HUES48 (cell line): Measurements from ENCODE around the gene GLO1.

Experiments
- H3K27ac ChIP-seq: one replicate; pipeline ENCODE4 v1.7.0; 2013; ENCODE audit warnings: low read depth, low read length, inconsistent platforms
- H3K27me3 ChIP-seq: 2 replicates; pipeline ENCODE4 v1.6.1; 2013; ENCODE audit warnings: mild to moderate bottlenecking, low read length; ENCODE audit not compliant: control insufficient read depth, insufficient read depth
- H3K36me3 ChIP-seq: 2 replicates; pipeline ENCODE4 v1.6.1; 2013; ENCODE audit warnings: low read length; ENCODE audit not compliant: control insufficient read depth, insufficient read depth
- H3K4me1 ChIP-seq: 2 replicates; pipeline ENCODE4 v1.6.1; 2013; ENCODE audit warnings: mild to moderate bottlenecking, low read length; ENCODE audit not compliant: control insufficient read depth, insufficient read depth
- H3K4me3 ChIP-seq: 2 replicates; pipeline ENCODE4 v1.5.1; 2013; ENCODE audit warnings: mild to moderate bottlenecking, low read depth, low read length
- H3K9ac ChIP-seq: 2 replicates; pipeline ENCODE4 v1.6.1; 2013; ENCODE audit warnings: mild to moderate bottlenecking, low read depth, low read length, moderate library complexity
- H3K9me3 ChIP-seq: 2 replicates; pipeline ENCODE4 v1.6.1; 2013; ENCODE audit warnings: low read length; ENCODE audit not compliant: control insufficient read depth, insufficient read depth

Gene GLO1

DNA sequence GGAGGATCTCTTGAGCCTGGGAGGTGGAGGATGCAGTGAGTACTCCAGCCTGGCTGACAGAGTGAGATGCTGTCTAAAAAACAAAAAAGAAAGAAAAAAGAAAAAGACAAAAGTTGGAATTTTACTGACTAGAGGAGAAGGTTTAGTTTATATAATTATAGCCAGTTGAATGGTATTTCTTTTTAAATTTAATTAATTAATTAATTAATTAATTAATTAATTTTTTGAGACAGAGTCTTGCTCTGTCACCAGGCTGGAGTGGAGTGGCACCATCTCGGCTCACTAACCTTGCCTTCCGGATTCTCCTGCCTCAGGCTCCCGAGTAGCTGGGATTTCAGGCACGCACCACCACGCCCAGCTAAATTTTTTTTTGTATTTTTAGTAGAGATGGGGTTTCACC is 20.8 kb upstream of the GLO1 start:
- Histone ChIP-seq H3K27ac (no peak overlapping the region), H3K4me3 (no peak overlapping the region), H3K9me3 (no peaks in the 10 kb centered on the region), H3K9ac (no peak overlapping the region), H3K4me1 (peaks cover 3% of the 10 kb centered on the region; the same call in 1 of the 2 replicates), H3K27me3 (no peaks in the 10 kb centered on the region), H3K36me3 (no peaks in the 10 kb centered on the region)

DNA sequence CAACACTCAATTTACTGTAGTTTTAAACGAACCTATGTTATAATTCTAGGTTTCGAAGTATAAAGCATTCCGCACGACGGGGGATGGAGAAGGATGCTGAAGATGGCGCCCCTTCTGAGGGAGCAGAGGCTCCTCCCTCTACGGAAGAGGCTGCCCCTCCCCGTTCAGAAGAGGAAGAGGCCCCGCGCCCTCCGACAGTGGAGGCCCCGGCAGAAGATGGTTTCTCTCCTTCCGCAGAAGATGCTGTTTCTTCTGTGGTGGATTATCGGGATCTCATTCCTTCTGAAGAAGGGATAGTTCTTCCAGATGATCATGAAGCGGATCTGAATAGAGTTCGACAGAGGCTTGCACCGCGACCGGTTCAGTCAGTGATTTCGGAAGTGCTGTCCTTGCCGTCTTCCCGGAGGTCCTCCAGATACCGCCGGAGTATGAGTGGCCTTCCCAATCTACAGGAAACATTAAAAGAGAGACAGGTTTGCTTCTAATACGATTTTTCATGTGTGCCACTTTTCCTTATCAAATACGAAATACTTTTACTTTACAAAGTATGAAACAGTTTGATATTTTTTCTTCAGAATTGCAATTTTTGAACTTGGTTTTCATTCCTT is 19.9 kb upstream of the GLO1 start:
- H3K27me3 ChIP-seq = no peaks in the 10 kb centered on the region
- H3K27ac ChIP-seq = no peak overlapping the region
- H3K9me3 ChIP-seq = no peaks in the 10 kb centered on the region
- H3K4me1 ChIP-seq = peaks cover 3% of the 10 kb centered on the region; the same call in 1 of the 2 replicates
- no peak overlapping the region for H3K9ac ChIP-seq
- H3K36me3 ChIP-seq = no peaks in the 10 kb centered on the region
- no peak overlapping the region for H3K4me3 ChIP-seq

DNA sequence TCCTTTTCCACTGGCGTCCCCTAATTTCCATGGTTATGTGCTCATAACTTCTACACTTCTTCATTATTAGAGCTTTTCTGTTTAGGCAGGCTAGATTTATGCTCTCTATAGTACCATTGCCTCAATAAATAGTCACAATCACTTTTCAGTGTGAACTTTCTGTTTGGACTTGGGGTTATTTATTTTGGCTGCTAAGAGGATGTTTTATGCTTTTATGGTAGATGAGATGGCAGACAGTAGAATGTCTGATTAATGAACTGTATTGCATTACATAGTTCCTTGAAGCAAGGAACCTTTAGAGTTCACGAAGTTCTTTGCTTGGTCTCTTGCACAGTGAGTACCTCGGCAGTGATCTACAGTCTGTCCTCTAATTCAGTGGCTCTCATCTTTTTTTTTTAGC is 19.1 kb upstream of the GLO1 start:
- no peaks in the 10 kb centered on the region for H3K27me3 ChIP-seq
- no peaks in the 10 kb centered on the region for H3K36me3 ChIP-seq
- no peak overlapping the region for H3K4me3 ChIP-seq
- H3K9ac ChIP-seq = no peak overlapping the region
- H3K27ac ChIP-seq = no peak overlapping the region
- no peaks in the 10 kb centered on the region for H3K9me3 ChIP-seq
- peaks cover 3% of the 10 kb centered on the region; the same call in 1 of the 2 replicates for H3K4me1 ChIP-seq

DNA sequence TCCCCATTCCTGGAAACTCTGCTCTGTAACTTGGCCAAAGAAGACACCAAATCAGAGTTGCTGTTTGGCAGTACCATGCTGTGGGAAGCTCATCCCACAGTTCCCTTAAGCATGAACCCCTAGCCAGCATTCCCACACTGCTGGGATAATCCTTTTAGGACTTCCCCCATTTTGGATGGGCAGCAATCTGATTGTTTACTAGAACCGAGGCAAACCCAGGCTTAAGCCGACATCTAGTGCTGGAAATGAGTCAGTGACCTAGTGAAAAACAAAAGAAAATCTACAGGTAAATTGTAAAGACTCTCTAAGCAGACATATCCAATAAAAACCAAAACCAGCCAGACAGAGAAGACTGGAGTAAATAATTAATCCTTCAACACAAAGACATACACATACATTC is 17.4 kb upstream of the GLO1 start:
- Histone ChIP-seq H3K4me3 (no peak overlapping the region), H3K9ac (no peak overlapping the region), H3K36me3 (no peaks in the 10 kb centered on the region), H3K4me1 (peaks cover 6% of the 10 kb centered on the region), H3K9me3 (no peaks in the 10 kb centered on the region), H3K27ac (no peak overlapping the region), H3K27me3 (peaks cover 13% of the 10 kb centered on the region)

DNA sequence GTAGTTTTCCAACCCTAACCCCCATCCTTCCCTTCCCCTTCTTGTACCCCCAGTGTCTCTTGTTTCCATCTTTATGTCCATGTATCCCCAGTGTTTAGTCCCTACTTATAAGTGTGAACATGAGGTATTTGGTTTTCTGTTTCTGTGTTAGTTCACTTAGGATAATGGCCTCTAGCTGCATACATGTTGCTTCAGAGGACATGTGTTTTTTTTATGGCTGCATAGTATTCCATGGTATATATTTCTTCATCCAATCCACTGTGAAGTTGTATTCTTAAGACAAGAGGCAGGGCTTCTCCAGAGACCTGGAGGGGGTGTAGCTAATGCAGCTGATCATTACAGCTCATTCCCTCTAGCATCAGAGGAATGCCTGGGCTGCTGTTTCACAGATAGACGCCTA is 16.4 kb upstream of the GLO1 start:
- H3K4me3 ChIP-seq = no peak overlapping the region
- peaks cover 23% of the 10 kb centered on the region for H3K27me3 ChIP-seq
- peaks cover 6% of the 10 kb centered on the region for H3K4me1 ChIP-seq
- H3K9me3 ChIP-seq = no peaks in the 10 kb centered on the region
- H3K36me3 ChIP-seq = no peaks in the 10 kb centered on the region
- no peak overlapping the region for H3K27ac ChIP-seq
- H3K9ac ChIP-seq = no peak overlapping the region

DNA sequence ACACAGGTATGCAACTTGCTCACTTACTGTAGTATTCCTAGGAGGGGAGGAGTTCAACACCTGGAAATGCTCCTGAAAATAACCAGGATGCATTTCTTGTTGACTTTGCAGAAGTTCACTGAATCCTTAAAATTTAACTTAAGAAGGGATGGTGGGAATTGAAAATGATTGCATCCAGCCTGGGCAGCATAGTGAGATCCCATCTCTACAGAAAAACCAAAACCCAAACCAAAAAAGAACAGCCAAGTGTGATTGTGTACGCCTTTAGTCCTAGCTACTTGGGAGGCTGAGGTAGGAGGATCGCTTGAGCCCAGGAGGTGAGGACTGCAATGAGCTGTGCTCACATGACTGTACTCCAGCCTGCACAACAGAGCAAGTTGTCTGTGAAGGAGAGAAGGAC is 13.9 kb upstream of the GLO1 start:
- Histone ChIP-seq H3K9me3 (no peaks in the 10 kb centered on the region), H3K27ac (no peak overlapping the region), H3K27me3 (peaks cover 40% of the 10 kb centered on the region), H3K4me1 (peaks cover 10% of the 10 kb centered on the region), H3K4me3 (no peak overlapping the region), H3K9ac (no peak overlapping the region), H3K36me3 (no peaks in the 10 kb centered on the region)

DNA sequence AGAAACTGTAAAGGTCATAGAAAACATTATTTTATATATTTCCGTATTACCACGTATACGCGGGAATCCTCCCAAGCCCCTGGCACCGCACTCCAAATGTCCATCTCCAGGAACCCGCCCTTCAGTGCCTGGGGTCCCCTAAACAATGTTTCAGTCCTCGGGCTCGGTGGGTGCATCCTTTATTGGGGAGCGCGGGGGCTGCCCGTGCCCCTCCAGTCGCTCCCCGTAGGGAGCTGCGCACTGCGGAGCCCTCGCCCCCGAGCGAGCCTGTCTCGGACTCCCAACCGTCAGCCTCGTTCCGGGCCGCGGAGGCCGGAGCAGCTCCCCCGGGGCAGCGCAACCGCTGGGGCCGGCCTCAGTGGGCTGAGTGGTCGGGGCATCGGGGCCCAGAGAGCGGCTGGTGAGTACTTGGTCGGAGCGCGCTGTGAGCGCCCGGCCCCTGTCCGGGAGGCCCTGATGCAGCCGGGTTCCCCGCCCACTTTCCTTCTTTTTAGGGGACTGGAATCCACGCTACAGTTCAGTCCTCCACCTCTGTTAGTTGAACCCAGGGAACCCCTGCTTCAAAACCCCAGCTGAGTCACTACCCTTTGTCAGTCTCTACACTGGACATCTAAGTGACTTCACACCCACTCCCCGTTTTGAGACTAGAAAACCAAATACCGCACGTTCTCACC is 12.2 kb upstream of the GLO1 start, which contains the start of gene DNAH8:
Gene DNAH8, plus strand, starts transcription at position 296 of the 674 bp plus-strand sequence. CDS start 7,499 bp downstream, outside the sequence.
- H3K36me3 ChIP-seq = no peaks in the 10 kb centered on the region
- peaks cover 40% of the 10 kb centered on the region for H3K27me3 ChIP-seq
- peak within 1 kb of the TSS; percentile 56 for H3K4me3 ChIP-seq
- H3K27ac ChIP-seq = no peak within 1 kb of the TSS
- H3K9ac ChIP-seq = no peak within 1 kb of the TSS
- H3K9me3 ChIP-seq = no peaks in the 10 kb centered on the region
- H3K4me1 ChIP-seq = peaks cover 10% of the 10 kb centered on the region

DNA sequence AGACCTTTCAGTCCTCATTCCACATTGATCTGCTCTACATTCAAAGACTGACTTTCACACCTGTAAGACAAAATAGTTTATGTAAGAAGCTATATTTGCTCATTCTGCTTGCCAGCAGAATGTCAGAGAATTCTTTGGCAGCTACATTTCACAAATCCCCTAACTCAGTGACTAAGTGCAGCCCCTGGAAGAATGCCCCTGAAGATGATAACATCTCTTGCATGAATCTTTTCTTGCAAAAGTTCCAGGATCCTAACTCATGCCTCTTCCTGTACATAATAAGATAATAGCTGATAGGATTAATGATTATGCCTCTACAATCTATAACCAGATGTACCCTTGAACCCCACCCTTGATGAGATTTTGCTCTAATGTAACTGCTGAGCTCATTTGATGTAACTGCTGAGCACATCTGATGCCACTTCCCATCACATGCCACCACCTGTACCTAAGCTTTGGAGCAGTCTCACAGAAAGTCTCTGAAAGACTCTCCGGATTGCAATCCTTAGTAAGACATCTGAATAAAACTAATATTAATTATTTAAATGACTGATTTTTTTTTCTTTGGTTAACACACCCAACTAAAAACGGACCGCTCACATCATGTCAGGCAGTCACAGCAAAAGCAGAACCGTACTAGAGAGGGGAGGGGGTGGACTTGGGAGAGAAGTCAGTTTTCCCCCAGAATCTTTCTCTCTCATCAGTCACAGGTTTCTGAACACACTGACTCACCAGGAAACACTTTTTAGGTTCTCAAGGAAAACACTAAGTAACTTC is 11.5 kb upstream of the GLO1 start:
- H3K4me3 ChIP-seq = peak overlapping the region; percentile 56; the same call in 1 of the 2 replicates
- H3K9me3 ChIP-seq = no peaks in the 10 kb centered on the region
- H3K4me1 ChIP-seq = peaks cover 7% of the 10 kb centered on the region; the same call in 1 of the 2 replicates
- H3K36me3 ChIP-seq = no peaks in the 10 kb centered on the region
- peaks cover 40% of the 10 kb centered on the region for H3K27me3 ChIP-seq
- no peak overlapping the region for H3K27ac ChIP-seq
- no peak overlapping the region for H3K9ac ChIP-seq

DNA sequence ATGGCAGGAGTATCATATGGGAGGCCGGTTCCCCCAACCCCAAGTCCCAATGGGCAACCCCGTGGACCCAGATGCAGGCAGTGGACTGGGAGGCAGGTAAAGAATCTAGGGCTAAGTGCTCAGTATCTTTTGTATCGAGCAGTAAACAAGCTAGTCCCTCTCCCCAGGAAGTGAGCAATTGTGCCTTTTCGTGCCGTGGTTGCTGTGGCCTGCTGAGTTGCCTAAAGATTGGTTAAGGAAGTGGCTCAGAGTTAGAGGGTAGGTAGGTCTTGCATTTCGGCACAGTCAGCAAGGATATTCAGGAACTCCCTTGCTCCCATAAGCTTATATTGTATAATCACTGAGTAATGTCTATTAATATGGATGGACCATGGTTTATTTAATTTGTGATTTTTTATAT is 10.9 kb upstream of the GLO1 start:
- Histone ChIP-seq H3K36me3 (no peaks in the 10 kb centered on the region), H3K9me3 (no peaks in the 10 kb centered on the region)

DNA sequence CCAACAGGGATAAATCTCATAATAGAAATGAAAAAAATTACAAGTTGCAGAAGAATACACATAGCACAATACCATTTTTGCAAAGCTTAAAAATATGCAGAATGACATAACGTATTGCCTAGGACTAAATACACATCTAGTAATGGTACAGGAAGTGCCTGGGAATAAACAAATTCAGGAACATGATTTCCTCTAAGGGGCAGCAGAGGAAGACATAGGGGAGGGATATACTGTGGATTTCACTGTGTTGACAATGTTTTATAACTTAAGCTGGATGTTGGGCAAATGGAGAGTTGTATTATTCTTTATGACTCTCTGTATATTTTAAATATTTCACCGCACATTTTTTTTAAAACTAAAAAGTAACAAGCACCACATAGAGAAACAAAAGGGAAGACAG is 5.6 kb upstream of the GLO1 start:
- H3K27me3 ChIP-seq = peaks cover 9% of the 10 kb centered on the region; the same call in 1 of the 2 replicates

More for the DNA sequence above, 10.9 kb upstream of the GLO1 start:
- H3K27me3 ChIP-seq = peaks cover 40% of the 10 kb centered on the region
- no peak overlapping the region for H3K4me3 ChIP-seq
- no peak overlapping the region for H3K27ac ChIP-seq
- peaks cover 7% of the 10 kb centered on the region; the same call in 1 of the 2 replicates for H3K4me1 ChIP-seq
- H3K9ac ChIP-seq = no peak overlapping the region

DNA sequence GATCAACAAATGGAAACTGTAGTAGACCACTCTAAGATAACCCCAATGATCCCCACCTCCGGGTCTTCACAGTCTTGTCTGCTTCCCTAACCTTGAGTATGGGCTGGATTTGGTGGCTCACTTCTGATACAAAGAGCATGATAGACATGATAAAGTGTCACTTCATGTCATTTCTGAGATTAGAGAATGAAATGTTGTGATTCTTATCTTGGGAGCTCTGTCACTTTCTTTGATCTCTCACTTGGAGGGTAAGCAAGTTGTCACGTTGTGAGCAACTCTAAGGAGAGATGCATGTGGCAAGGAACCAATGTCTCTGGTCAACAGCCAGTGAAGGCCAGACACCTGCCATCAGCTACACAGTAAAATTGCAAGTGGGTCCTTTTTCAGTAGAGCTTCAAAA is 3.0 kb upstream of the GLO1 start:
- Histone ChIP-seq H3K4me1 (no peaks in the 10 kb centered on the region), H3K4me3 (no peak overlapping the region), H3K36me3 (no peaks in the 10 kb centered on the region; the same call in 1 of the 2 replicates), H3K27me3 (no peaks in the 10 kb centered on the region), H3K27ac (no peak overlapping the region), H3K9ac (no peak overlapping the region), H3K9me3 (no peaks in the 10 kb centered on the region)

More for the DNA sequence above, 5.6 kb upstream of the GLO1 start:
- Histone ChIP-seq H3K4me1 (no peaks in the 10 kb centered on the region), H3K4me3 (no peak overlapping the region), H3K36me3 (no peaks in the 10 kb centered on the region), H3K27ac (no peak overlapping the region), H3K9ac (no peak overlapping the region), H3K9me3 (no peaks in the 10 kb centered on the region)
